Heart left ventricle (tissue), 13 donors: Measurements from ENCODE around the gene SOCS6.
"Not testable (repeated sequence)": the region's sequence is repeated elsewhere in the genome, so short reads cannot be mapped to it uniquely, and the experiment has no call there.

Source experiments
- POLR2A ChIP-seq, 2 donors: fragments of 450-650 bp; IDR thresholded peaks; one replicate each; pipeline ENCODE4 v1.6.1; 2017; ENCODE audit warnings: antibody characterized with exemption in 2 of 2, mild to moderate bottlenecking in 2 of 2, moderate library complexity in 2 of 2
- TF ChIP-seq, protein P1 (sequence below), 12 donors: fragments of 200-600 bp; sonication (generic) in 4 of 12; IDR thresholded peaks; one replicate each; pipeline versions ENCODE4 v1.5.0 to v1.8.0; 2018 to 2022; ENCODE audit warnings: antibody characterized with exemption in 12 of 12, mild to moderate bottlenecking in 5 of 12
- donor health status: ischemic (EF 13 %, LVEDD 7.1; RV severe dilation, severe dysfunction).
- donor health status: DM: no; HTN: yes; CAD: no.
- donor health status: DM: no; HTN: no; CAD: no.
- donor health status: ischemic (EF 25% LVEDD 6.9; RV normal size, moderate dysfunction).
- donor health status: ischemic (EF 25% LVEDD 5.7; RV mildly dilated, moderate dysfunction).
- donor health status: ischemic (EF 35%, LVEDD 5.7; RV mildly dilated, moderate dysfunction).
- donor health status: nonischemic (EF 11% LVEDD 7.7; RV severe dilation, severe dysfunction).
- donor health status: DM: yes; HTN: yes; CAD: no.
- donor health status: PGD.
- donor health status: ischemic (EF 29% LVEDD 5.4; RV normal size, mild dysfunction).
- donor health status: nonischemic (EF 23%, LVEDD 6.1; RV moderate dilation, normal function).

DNA sequence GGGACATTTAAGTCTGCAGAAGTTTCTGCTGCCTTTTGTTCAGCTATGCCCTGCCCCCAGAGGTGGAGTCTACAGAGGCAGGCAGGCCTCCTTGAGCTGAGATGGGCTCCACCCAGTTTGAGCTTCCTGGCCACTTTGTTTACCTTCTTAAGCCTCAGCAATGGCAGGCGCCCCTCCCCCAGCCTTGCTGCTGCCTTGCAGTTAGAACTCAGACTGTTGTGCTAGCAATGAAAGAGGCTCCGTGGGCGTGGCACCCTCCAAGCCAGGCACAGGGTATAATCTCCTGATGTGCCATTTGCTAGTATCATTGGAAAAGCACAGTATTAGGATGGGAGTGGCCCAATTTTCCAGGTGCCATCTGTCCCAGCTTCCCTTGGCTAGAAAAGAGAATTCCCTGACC is 59.6 kb downstream of the SOCS6 start:
- TF ChIP-seq POLR2A (IDR thresholded peaks at IDR 0.05) = not testable (repeated sequence)
- TF ChIP-seq, protein P1, sequence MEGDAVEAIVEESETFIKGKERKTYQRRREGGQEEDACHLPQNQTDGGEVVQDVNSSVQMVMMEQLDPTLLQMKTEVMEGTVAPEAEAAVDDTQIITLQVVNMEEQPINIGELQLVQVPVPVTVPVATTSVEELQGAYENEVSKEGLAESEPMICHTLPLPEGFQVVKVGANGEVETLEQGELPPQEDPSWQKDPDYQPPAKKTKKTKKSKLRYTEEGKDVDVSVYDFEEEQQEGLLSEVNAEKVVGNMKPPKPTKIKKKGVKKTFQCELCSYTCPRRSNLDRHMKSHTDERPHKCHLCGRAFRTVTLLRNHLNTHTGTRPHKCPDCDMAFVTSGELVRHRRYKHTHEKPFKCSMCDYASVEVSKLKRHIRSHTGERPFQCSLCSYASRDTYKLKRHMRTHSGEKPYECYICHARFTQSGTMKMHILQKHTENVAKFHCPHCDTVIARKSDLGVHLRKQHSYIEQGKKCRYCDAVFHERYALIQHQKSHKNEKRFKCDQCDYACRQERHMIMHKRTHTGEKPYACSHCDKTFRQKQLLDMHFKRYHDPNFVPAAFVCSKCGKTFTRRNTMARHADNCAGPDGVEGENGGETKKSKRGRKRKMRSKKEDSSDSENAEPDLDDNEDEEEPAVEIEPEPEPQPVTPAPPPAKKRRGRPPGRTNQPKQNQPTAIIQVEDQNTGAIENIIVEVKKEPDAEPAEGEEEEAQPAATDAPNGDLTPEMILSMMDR (IDR thresholded peaks at IDR 0.05) = not testable (repeated sequence)
